K562 (cell line): ENCODE measurements around the gene CRABP2. TPM values are rescaled to one million over a fixed set of nuclear protein-coding genes. Genes with fewer than 3 reads are reported as not detected.

ENCODE experiments used
- ARID3A ChIP-seq: IDR thresholded peaks from 2 replicates; pipeline ENCODE4 v1.6.1; 2012; ENCODE audit warnings: low read depth, low read length, improper control_type of control experiment, borderline replicate concordance
- CCAR2 ChIP-seq: fragments of 200-400 bp; formaldehyde crosslinking; IDR thresholded peaks from 2 replicates; pipeline ENCODE4 v1.6.1; 2017; ENCODE audit warnings: mild to moderate bottlenecking, low read depth, low read length
- CHD2 ChIP-seq: IDR thresholded peaks from 2 replicates; pipeline ENCODE4 v1.6.1; 2011; ENCODE audit warnings: low read depth, low read length
- E2F3 ChIP-seq: fragments of 250-450 bp; sonication (Bioruptor Pico); IDR thresholded peaks from 2 replicates; pipeline ENCODE4 v1.4.0; 2020; ENCODE audit warnings: mild to moderate bottlenecking
- ELF1 ChIP-seq: fragments of 200-800 bp; sonication (Bioruptor generic); IDR thresholded peaks from 2 replicates; pipeline ENCODE4 v1.6.1; 2016; ENCODE audit warnings: missing genetic modification characterization, missing compliant biosample characterization
- ELF2 ChIP-seq: fragments of 250-450 bp; sonication (Bioruptor Pico); IDR thresholded peaks from 2 replicates; pipeline ENCODE4 v1.5.0; 2021; ENCODE audit warnings: mild to moderate bottlenecking
- FOXJ2 ChIP-seq: fragments of 200-800 bp; sonication (Bioruptor generic); IDR thresholded peaks from 2 replicates; pipeline ENCODE4 v1.6.1; 2016; ENCODE audit warnings: missing genetic modification characterization, missing compliant biosample characterization
- MEF2A ChIP-seq: IDR thresholded peaks from 2 replicates; pipeline ENCODE4 v1.6.1; 2011; ENCODE audit warnings: low read depth, mild to moderate bottlenecking, low read length, moderate library complexity; ENCODE audit not compliant: control insufficient read depth
- MTA1 ChIP-seq: fragments of 450-650 bp; IDR thresholded peaks from 2 replicates; pipeline ENCODE4 v1.6.1; 2017; ENCODE audit warnings: borderline replicate concordance
- PRMT5 ChIP-seq: sonication (generic); formaldehyde crosslinking; IDR thresholded peaks from 2 replicates; pipeline ENCODE4 v1.5.0; 2020; ENCODE audit warnings: missing genetic modification reagents
- RFX7 ChIP-seq: fragments of 250-450 bp; sonication (Bioruptor Pico); IDR thresholded peaks from 2 replicates; pipeline ENCODE4 v1.5.1; 2021; ENCODE audit warnings: mild to moderate bottlenecking
- SAP30 ChIP-seq: fragments of 200-600 bp; sonication (generic); IDR thresholded peaks from 2 replicates; pipeline ENCODE4 v1.6.1; 2012; ENCODE audit warnings: borderline replicate concordance, low read depth, mild to moderate bottlenecking, moderate library complexity, low read length, control low read depth, inconsistent platforms; ENCODE audit not compliant: insufficient read depth, poor library complexity, severe bottlenecking
- SMAD1 ChIP-seq: fragments of 150-350 bp; IDR thresholded peaks from 2 replicates; pipeline ENCODE4 v1.6.1; 2014; ENCODE audit warnings: low read length, low read depth; ENCODE audit not compliant: partially characterized antibody
- SMARCE1 ChIP-seq: fragments of 450-650 bp; IDR thresholded peaks from 2 replicates; pipeline ENCODE4 v1.7.1; 2016; ENCODE audit warnings: mild to moderate bottlenecking
- SMC3 ChIP-seq: conservative IDR thresholded peaks from 2 replicates; pipeline ENCODE4 v1.6.1; 2011; ENCODE audit warnings: low read depth, low read length, improper control_type of control experiment; ENCODE audit not compliant: insufficient read depth
- TAF7 ChIP-seq: fragments of 450-650 bp; IDR thresholded peaks from 2 replicates; pipeline ENCODE4 v1.6.1; 2016; ENCODE audit warnings: missing genetic modification characterization, missing compliant biosample characterization
- WHSC1 ChIP-seq: IDR thresholded peaks from one replicate; pipeline ENCODE4 v1.6.1; 2012; ENCODE audit warnings: low read length, control low read depth, inconsistent platforms
- ZBTB17 ChIP-seq: fragments of 450-650 bp; formaldehyde crosslinking; IDR thresholded peaks from 2 replicates; pipeline ENCODE4 v1.4.0; 2020; ENCODE audit warnings: mild to moderate bottlenecking
- ZNF12 ChIP-seq: sonication (generic); formaldehyde crosslinking; IDR thresholded peaks from 2 replicates; pipeline ENCODE4 v1.4.0; 2020; ENCODE audit warnings: mild to moderate bottlenecking, missing genetic modification reagents
- ZNF217 ChIP-seq: sonication (generic); formaldehyde crosslinking; IDR thresholded peaks from 2 replicates; pipeline ENCODE4 v1.8.0; 2022; ENCODE audit warnings: mild to moderate bottlenecking, missing genetic modification reagents
- ZNF445 ChIP-seq: fragments of 250-450 bp; sonication (Bioruptor Pico); IDR thresholded peaks from 2 replicates; pipeline ENCODE4 v1.4.0; 2020; ENCODE audit warnings: low read depth, mild to moderate bottlenecking, moderate library complexity
- ZNF77 ChIP-seq: fragments of 250-450 bp; sonication (Bioruptor Pico); IDR thresholded peaks from 2 replicates; pipeline ENCODE4 v1.5.0; 2020
- polyA plus RNA-seq, 8 experiments: library from polyadenylated mRNA; depleted of rRNA in 4 of 8; stranded (reverse) in 5 of 8; unstranded in 3 of 8; fragments of >200 nt; fragmentation: Nextera tagmentation in 2 of 8; fragmentation: Illumina TruSeq in 1 of 8; extraction: Ambion mirVana in 2 of 8; extraction: Trizol in 1 of 8; gene quantifications; 2 replicates each; pipeline versions ENCODE4 v1.2.1 to v1.2.3, GENCODE V29; 2011 to 2014; ENCODE audit warnings: inconsistent platforms in 1 of 8, missing spikeins in 1 of 8
- total RNA-seq, 7 experiments: library from RNA; depleted of rRNA in 6 of 7; stranded (reverse); fragments of >200 nt in 6 of 7; fragmentation: Illumina TruSeq in 2 of 7; extraction: Trizol in 2 of 7; gene quantifications; 2 replicates each; pipeline versions ENCODE4 v1.2.1 to v1.2.3, GENCODE V29; 2011 to 2021; ENCODE audit warnings: low replicate concordance in 1 of 7
- TF ChIP-seq, protein P1 (sequence below): sonication (generic); formaldehyde crosslinking; IDR thresholded peaks from 2 replicates; pipeline ENCODE4 v1.8.0; 2023; ENCODE audit warnings: mild to moderate bottlenecking, missing genetic modification reagents
- TF ChIP-seq, protein P2 (sequence below): fragments of 450-650 bp; formaldehyde crosslinking; IDR thresholded peaks from 2 replicates; pipeline ENCODE4 v1.4.0; 2022; ENCODE audit warnings: missing genetic modification characterization

Gene CRABP2
- total and polyA plus RNA-seq, 9 of the 15 experiments (the other 6 are each of a cell fraction or from before 2014, with no cell fraction given): 0.30 to 2.5 (median 0.82) TPM

- no peak for TF ChIP-seq SMAD1
- no peak for TF ChIP-seq ARID3A
- TF ChIP-seq TAF7 (tag): no peak
- TF ChIP-seq E2F3: 0 out of 2 replicates have a peak, but pooled peaks have one; percentile 33
- TF ChIP-seq ZBTB17 (CRISPR knock-in tag): peak; percentile 100
- no peak for TF ChIP-seq CCAR2
- TF ChIP-seq CHD2: peak; percentile 53
- TF ChIP-seq FOXJ2 (tag): no peak
- TF ChIP-seq SAP30: peak; percentile 48
- TF ChIP-seq SMC3: no peak
- no peak for TF ChIP-seq MTA1
- no peak; the same call in 1 of the 2 replicates for TF ChIP-seq ELF1 (tag)
- TF ChIP-seq, protein P1, sequence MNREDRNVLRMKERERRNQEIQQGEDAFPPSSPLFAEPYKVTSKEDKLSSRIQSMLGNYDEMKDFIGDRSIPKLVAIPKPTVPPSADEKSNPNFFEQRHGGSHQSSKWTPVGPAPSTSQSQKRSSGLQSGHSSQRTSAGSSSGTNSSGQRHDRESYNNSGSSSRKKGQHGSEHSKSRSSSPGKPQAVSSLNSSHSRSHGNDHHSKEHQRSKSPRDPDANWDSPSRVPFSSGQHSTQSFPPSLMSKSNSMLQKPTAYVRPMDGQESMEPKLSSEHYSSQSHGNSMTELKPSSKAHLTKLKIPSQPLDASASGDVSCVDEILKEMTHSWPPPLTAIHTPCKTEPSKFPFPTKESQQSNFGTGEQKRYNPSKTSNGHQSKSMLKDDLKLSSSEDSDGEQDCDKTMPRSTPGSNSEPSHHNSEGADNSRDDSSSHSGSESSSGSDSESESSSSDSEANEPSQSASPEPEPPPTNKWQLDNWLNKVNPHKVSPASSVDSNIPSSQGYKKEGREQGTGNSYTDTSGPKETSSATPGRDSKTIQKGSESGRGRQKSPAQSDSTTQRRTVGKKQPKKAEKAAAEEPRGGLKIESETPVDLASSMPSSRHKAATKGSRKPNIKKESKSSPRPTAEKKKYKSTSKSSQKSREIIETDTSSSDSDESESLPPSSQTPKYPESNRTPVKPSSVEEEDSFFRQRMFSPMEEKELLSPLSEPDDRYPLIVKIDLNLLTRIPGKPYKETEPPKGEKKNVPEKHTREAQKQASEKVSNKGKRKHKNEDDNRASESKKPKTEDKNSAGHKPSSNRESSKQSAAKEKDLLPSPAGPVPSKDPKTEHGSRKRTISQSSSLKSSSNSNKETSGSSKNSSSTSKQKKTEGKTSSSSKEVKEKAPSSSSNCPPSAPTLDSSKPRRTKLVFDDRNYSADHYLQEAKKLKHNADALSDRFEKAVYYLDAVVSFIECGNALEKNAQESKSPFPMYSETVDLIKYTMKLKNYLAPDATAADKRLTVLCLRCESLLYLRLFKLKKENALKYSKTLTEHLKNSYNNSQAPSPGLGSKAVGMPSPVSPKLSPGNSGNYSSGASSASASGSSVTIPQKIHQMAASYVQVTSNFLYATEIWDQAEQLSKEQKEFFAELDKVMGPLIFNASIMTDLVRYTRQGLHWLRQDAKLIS (CRISPR knock-in tag): no peak
- TF ChIP-seq MEF2A: no peak; the same call in 1 of the 2 replicates
- no peak for TF ChIP-seq RFX7
- TF ChIP-seq, protein P2, sequence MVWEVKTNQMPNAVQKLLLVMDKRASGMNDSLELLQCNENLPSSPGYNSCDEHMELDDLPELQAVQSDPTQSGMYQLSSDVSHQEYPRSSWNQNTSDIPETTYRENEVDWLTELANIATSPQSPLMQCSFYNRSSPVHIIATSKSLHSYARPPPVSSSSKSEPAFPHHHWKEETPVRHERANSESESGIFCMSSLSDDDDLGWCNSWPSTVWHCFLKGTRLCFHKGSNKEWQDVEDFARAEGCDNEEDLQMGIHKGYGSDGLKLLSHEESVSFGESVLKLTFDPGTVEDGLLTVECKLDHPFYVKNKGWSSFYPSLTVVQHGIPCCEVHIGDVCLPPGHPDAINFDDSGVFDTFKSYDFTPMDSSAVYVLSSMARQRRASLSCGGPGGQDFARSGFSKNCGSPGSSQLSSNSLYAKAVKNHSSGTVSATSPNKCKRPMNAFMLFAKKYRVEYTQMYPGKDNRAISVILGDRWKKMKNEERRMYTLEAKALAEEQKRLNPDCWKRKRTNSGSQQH: no peak
- no peak for TF ChIP-seq ZNF77 (CRISPR knock-in tag)
- no peak for TF ChIP-seq SMARCE1
- TF ChIP-seq WHSC1: no peak
- TF ChIP-seq ZNF217 (CRISPR knock-in tag): no peak
- TF ChIP-seq ZNF445: no peak
- no peak for TF ChIP-seq PRMT5
- TF ChIP-seq ZNF12 (CRISPR knock-in tag): peak; percentile 65; the same call in 1 of the 2 replicates
- TF ChIP-seq ELF2: no peak
Observed at GRCh38 chr1:156751757-156752481, 46.5 kb upstream of the CRABP2 start (continued).
